CD14-positive monocyte (primary cell): ENCODE data around the gene CXCL5. TPM values are rescaled to one million over a fixed set of nuclear protein-coding genes. Genes with fewer than 3 reads are reported as not detected.

ENCODE experiments used
- DNase-seq, 3 donors: peaks; one replicate each; pipeline ENCODE4 v3.0.0-alpha.2; 2011 to 2022
- H2AFZ ChIP-seq: 2 replicates; pipeline ENCODE4 v1.6.0; 2012; ENCODE audit warnings: mild to moderate bottlenecking, low read depth, low read length, inconsistent platforms; ENCODE audit not compliant: insufficient read depth, poor library complexity, severe bottlenecking
- H3K27ac ChIP-seq, 2 donors: 1 replicate in 1 of 2; 2 replicates in 1 of 2; pipeline ENCODE4 v1.5.1; 2012 to 2013; ENCODE audit warnings: low read length in 2 of 2, control low read depth in 1 of 2, inconsistent platforms in 1 of 2, low read depth in 1 of 2, mild to moderate bottlenecking in 1 of 2
- H3K27me3 ChIP-seq, 2 donors: one replicate each; pipeline versions ENCODE4 v1.6.0 to v1.6.1; 2011 to 2013; ENCODE audit warnings: low read length in 2 of 2; ENCODE audit not compliant: control insufficient read depth in 2 of 2, insufficient read depth in 2 of 2
- H3K36me3 ChIP-seq, 2 donors: replicated peaks in 1 of 2; 1 replicate in 1 of 2; 2 replicates in 1 of 2; pipeline versions ENCODE4 v1.5.1 to v1.6.1; 2012 to 2013; ENCODE audit warnings: low read length in 2 of 2, control low read depth in 1 of 2, inconsistent platforms in 1 of 2, mild to moderate bottlenecking in 1 of 2; ENCODE audit not compliant: insufficient read depth in 2 of 2, control insufficient read depth in 1 of 2
- H3K4me1 ChIP-seq, 2 donors: 1 replicate in 1 of 2; 2 replicates in 1 of 2; pipeline versions ENCODE4 v1.5.1 to v1.6.1; 2012 to 2013; ENCODE audit warnings: low read length in 2 of 2, control low read depth in 1 of 2, inconsistent platforms in 1 of 2, mild to moderate bottlenecking in 1 of 2, moderate library complexity in 1 of 2; ENCODE audit not compliant: insufficient read depth in 2 of 2, control insufficient read depth in 1 of 2
- H3K4me2 ChIP-seq: replicated peaks from 2 replicates; pipeline ENCODE3; 2012; ENCODE audit warnings: low read length, moderate library complexity, mild to moderate bottlenecking; ENCODE audit not compliant: poor library complexity, severe bottlenecking; ENCODE audit errors: extremely low read depth
- H3K4me3 ChIP-seq, 3 experiments: fragments of 200-600 bp in 1 of 3; sonication (generic) in 1 of 3; replicated peaks in 1 of 3; 1 replicate in 2 of 3; 2 replicates in 1 of 3; pipeline ENCODE4 v1.5.1; 2011 to 2013; ENCODE audit warnings: low read length in 3 of 3, mild to moderate bottlenecking in 3 of 3, control low read depth in 2 of 3, low read depth in 2 of 3, inconsistent platforms in 1 of 3, moderate library complexity in 1 of 3
- H3K79me2 ChIP-seq: 2 replicates; pipeline ENCODE4 v1.6.0; 2012; ENCODE audit warnings: mild to moderate bottlenecking, control low read depth, inconsistent platforms, low read length, moderate library complexity; ENCODE audit not compliant: insufficient read depth
- H3K9ac ChIP-seq: 2 replicates; pipeline ENCODE4 v1.6.0; 2017; ENCODE audit warnings: low read length, mild to moderate bottlenecking; ENCODE audit not compliant: insufficient read depth, poor library complexity, severe bottlenecking
- H3K9me3 ChIP-seq, 2 donors: replicated peaks in 1 of 2; 1 replicate in 1 of 2; 2 replicates in 1 of 2; pipeline versions ENCODE4 v1.5.1 to v1.6.1; 2012 to 2013; ENCODE audit warnings: low read length in 2 of 2, control low read depth in 1 of 2; ENCODE audit not compliant: control insufficient read depth in 1 of 2, insufficient read depth in 1 of 2
- H4K20me1 ChIP-seq: 2 replicates; pipeline ENCODE4 v1.6.0; 2012; ENCODE audit warnings: mild to moderate bottlenecking, low read length, control low read depth, moderate library complexity; ENCODE audit not compliant: insufficient read depth
- H3K27ac Mint-ChIP-seq, 7 donors: one replicate each; pipeline ENCODE4 v1.8.0; 2020; ENCODE audit warnings: mild to moderate bottlenecking in 7 of 7, mixed read lengths in 7 of 7, moderate library complexity in 6 of 7, inconsistent platforms in 2 of 7
- H3K27me3 Mint-ChIP-seq, 3 donors: one replicate each; pipeline ENCODE4 v1.8.0; 2021 to 2022; ENCODE audit warnings: low read depth in 3 of 3, mild to moderate bottlenecking in 3 of 3, mixed read lengths in 3 of 3, moderate library complexity in 3 of 3, inconsistent platforms in 1 of 3
- H3K36me3 Mint-ChIP-seq, 2 donors: one replicate each; pipeline ENCODE4 v1.8.0; 2020; ENCODE audit warnings: mixed read lengths in 2 of 2, inconsistent platforms in 1 of 2, mild to moderate bottlenecking in 1 of 2
- H3K4me1 Mint-ChIP-seq: one replicate; pipeline ENCODE4 v1.8.0; 2020; ENCODE audit warnings: mild to moderate bottlenecking, mixed read lengths
- H3K4me3 Mint-ChIP-seq, 2 donors: one replicate each; pipeline ENCODE4 v1.8.0; 2020; ENCODE audit warnings: mild to moderate bottlenecking in 2 of 2, mixed read lengths in 2 of 2, moderate library complexity in 1 of 2
- H3K9me3 Mint-ChIP-seq, 7 donors: one replicate each; pipeline ENCODE4 v1.8.0; 2020 to 2022; ENCODE audit warnings: mixed read lengths in 7 of 7, mild to moderate bottlenecking in 6 of 7, moderate library complexity in 6 of 7, inconsistent platforms in 2 of 7
- CTCF ChIP-seq: fragments of 200-600 bp; IDR thresholded peaks from one replicate; pipeline ENCODE4 v1.8.0; 2022; ENCODE audit warnings: antibody characterized with exemption, mild to moderate bottlenecking
- WGBS: methylation state at CpG from one replicate; pipeline ENCODE4 v1.1.5; 2013; ENCODE audit warnings: missing lambda C conversion rate; ENCODE audit not compliant: insufficient coverage; 5-methylcytosine and 5-hydroxymethylcytosine counted together
- intact Hi-C, 2 donors: fragments of 100-400 bp; cut with micrococcal nuclease; formaldehyde crosslinking; loops; one replicate each; pipeline versions ENCODE4 v1.15.0 to v1.15.1; 2023
- polyA plus RNA-seq, 3 donors: library from polyadenylated mRNA; depleted of rRNA in 1 of 3; unstranded in 2 of 3; stranded (reverse) in 1 of 3; fragments of 300-500 nt in 2 of 3; fragments of >200 nt in 1 of 3; fragmentation: Illumina TruSeq in 2 of 3; gene quantifications; 1 replicate in 2 of 3; 2 replicates in 1 of 3; pipeline ENCODE4 v1.2.3, GENCODE V29; 2012 to 2021

CXCL5 gene
- polyA plus RNA-seq, 3 donors = 0.15 TPM; not detected in 2

GRCh38 chr4:74009307-74009706 lies 10.8 kb upstream of the CXCL5 start:
- Histone ChIP-seq H3K4me2 (no peak overlapping the region), H3K9ac (no peak overlapping the region), H4K20me1 (no peaks in the 10 kb centered on the region), H3K27ac (no peak overlapping the region), H3K9me3 (no peaks in the 10 kb centered on the region), H3K36me3 (no peaks in the 10 kb centered on the region), H3K79me2 (no peaks in the 10 kb centered on the region), H3K4me3 (no peak overlapping the region), H3K27me3 (no peaks in the 10 kb centered on the region), H2AFZ (no peak overlapping the region), H3K4me1 (no peaks in the 10 kb centered on the region)
- DNase-seq = no peak
- TF ChIP-seq CTCF = no peak
- no peaks in the 10 kb centered on the region for H3K4me1 Mint-ChIP-seq
- H3K9me3 Mint-ChIP-seq = peaks cover 0 to 3% (median 0%) of the 10 kb centered on the region in 7 donors
- H3K27me3 Mint-ChIP-seq = peaks cover 0 to 2% (median 0%) of the 10 kb centered on the region in 3 donors
- no peak overlapping the region for H3K27ac Mint-ChIP-seq
- intact Hi-C loops = no loop called here
- WGBS = 57% methylated on average over 1 of the region's 3 CpGs
- no peaks in the 10 kb centered on the region for H3K36me3 Mint-ChIP-seq
- H3K4me3 Mint-ChIP-seq = no peak overlapping the region

- H3K9me3 Mint-ChIP-seq = peaks cover 0 to 3% (median 0%) of the 10 kb centered on the region in 7 donors
- intact Hi-C loops = no loop called here
- no peak overlapping the region for H3K4me3 Mint-ChIP-seq
- H3K4me1 Mint-ChIP-seq = no peaks in the 10 kb centered on the region
- H3K27ac Mint-ChIP-seq = no peak overlapping the region
- no peaks in the 10 kb centered on the region for H3K79me2 ChIP-seq
- no peak overlapping the region for H3K27ac ChIP-seq
- H3K4me1 ChIP-seq = no peaks in the 10 kb centered on the region
- H3K27me3 Mint-ChIP-seq = peaks cover 0 to 2% (median 2%) of the 10 kb centered on the region in 3 donors
- no peak overlapping the region for H3K4me2 ChIP-seq
- H3K36me3 ChIP-seq = no peaks in the 10 kb centered on the region
- H3K36me3 Mint-ChIP-seq = no peaks in the 10 kb centered on the region
- no peaks in the 10 kb centered on the region for H3K27me3 ChIP-seq
- no peak for TF ChIP-seq CTCF
- no peaks in the 10 kb centered on the region for H4K20me1 ChIP-seq
- no CpG with 5 or more reads among the region's 2 CpGs for WGBS
- H3K4me3 ChIP-seq = no peak overlapping the region
- no peak overlapping the region for H3K9ac ChIP-seq
- no peaks in the 10 kb centered on the region for H3K9me3 ChIP-seq
- DNase-seq = no peak
- H2AFZ ChIP-seq = no peak overlapping the region
Observed at GRCh38 chr4:74006009-74006476, 7.6 kb upstream of the CXCL5 start.
